ENCODE data around the gene USP1. TPM values are rescaled to one million over a fixed set of nuclear protein-coding genes. Genes with fewer than 3 reads are reported as not detected.

Gene USP1
- total RNA-seq, 2 donors from 2014 or later = 8.2 to 12.5 TPM

GRCh38 chr1:62448221-62448933, 11.5 kb downstream of the USP1 start:
- no peak overlapping the region for H3K4me3 ChIP-seq
- intact Hi-C loops (cut with DNase I) = no loop called here
- H3K4me1 ChIP-seq = no peaks in the 10 kb centered on the region
- no peak for DNase-seq
- TF ChIP-seq, protein P1, sequence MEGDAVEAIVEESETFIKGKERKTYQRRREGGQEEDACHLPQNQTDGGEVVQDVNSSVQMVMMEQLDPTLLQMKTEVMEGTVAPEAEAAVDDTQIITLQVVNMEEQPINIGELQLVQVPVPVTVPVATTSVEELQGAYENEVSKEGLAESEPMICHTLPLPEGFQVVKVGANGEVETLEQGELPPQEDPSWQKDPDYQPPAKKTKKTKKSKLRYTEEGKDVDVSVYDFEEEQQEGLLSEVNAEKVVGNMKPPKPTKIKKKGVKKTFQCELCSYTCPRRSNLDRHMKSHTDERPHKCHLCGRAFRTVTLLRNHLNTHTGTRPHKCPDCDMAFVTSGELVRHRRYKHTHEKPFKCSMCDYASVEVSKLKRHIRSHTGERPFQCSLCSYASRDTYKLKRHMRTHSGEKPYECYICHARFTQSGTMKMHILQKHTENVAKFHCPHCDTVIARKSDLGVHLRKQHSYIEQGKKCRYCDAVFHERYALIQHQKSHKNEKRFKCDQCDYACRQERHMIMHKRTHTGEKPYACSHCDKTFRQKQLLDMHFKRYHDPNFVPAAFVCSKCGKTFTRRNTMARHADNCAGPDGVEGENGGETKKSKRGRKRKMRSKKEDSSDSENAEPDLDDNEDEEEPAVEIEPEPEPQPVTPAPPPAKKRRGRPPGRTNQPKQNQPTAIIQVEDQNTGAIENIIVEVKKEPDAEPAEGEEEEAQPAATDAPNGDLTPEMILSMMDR (IDR thresholded peaks at IDR 0.05) = no peak
- TF ChIP-seq POLR2A (IDR thresholded peaks at IDR 0.05) = no peak
- no peak for ATAC-seq
- no peaks in the 10 kb centered on the region for H3K27me3 ChIP-seq
- WGBS, 2 donors = 88% methylated on average over 3 of the region's 3 CpGs
- no peaks in the 10 kb centered on the region for H3K9me3 ChIP-seq
- H3K36me3 ChIP-seq (replicated peaks in 1 of 2; ENCODE audit: insufficient read depth in 1 of 2, low read depth in 2 of 2) = peaks cover 6 to 17% of the 10 kb centered on the region in 2 donors
- H3K27ac ChIP-seq = no peak overlapping the region

DNA sequence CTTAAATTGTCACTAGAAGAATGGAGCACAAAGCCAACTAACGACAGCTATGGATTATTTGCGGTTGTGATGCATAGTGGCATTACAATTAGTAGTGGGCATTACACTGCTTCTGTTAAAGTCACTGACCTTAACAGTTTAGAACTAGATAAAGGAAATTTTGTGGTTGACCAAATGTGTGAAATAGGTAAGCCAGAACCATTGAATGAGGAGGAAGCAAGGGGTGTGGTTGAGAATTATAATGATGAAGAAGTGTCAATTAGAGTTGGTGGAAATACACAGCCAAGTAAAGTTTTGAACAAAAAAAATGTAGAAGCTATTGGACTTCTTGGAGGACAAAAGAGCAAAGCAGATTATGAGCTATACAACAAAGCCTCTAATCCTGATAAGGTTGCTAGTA, 13.5 kb downstream of the USP1 start:
- ATAC-seq (no peak), DNase-seq (no peak)
- H3K4me1 ChIP-seq = no peaks in the 10 kb centered on the region
- intact Hi-C loops (cut with DNase I) = no loop called here
- no peaks in the 10 kb centered on the region for H3K9me3 ChIP-seq
- TF ChIP-seq, protein P1 (IDR thresholded peaks at IDR 0.05) = no peak
- TF ChIP-seq POLR2A (IDR thresholded peaks at IDR 0.05) = no peak
- no peak overlapping the region for H3K27ac ChIP-seq
- peaks cover 11 to 19% of the 10 kb centered on the region in 2 donors for H3K36me3 ChIP-seq (replicated peaks in 1 of 2; ENCODE audit: insufficient read depth in 1 of 2, low read depth in 2 of 2)
- WGBS, 2 donors = 75 to 83% methylated on average over 2 of the region's 2 CpGs
- H3K4me3 ChIP-seq = no peak overlapping the region
- no peaks in the 10 kb centered on the region for H3K27me3 ChIP-seq

DNA sequence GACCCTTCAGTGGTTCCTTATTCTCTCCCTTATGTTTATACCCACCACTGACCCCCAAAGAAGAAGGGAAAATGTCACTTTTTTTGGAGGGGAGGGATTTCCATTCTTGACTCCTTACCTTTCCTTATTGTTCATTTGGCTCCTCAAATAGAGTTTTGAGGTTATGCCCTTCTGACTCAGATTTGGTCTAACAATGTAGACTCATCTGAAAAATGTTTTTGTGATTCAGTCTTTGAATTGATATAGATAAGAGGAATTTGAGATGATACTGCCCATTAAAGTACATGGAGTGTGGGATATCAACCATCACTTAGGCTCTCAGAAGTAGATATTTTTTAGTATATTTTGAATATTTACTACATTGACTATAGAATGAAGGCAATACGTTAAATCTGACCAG, 16.1 kb downstream of the USP1 start:
- H3K4me3 ChIP-seq = no peak overlapping the region
- no peaks in the 10 kb centered on the region for H3K27me3 ChIP-seq
- no peaks in the 10 kb centered on the region for H3K4me1 ChIP-seq
- intact Hi-C loops (cut with DNase I) = no loop called here
- ATAC-seq = no peak
- no peak for DNase-seq
- WGBS, 2 donors = 88 to 96% methylated on average over 1 of the region's 1 CpG
- no peak overlapping the region for H3K27ac ChIP-seq
- no peak for TF ChIP-seq POLR2A (IDR thresholded peaks at IDR 0.05)
- TF ChIP-seq, protein P1 (IDR thresholded peaks at IDR 0.05) = no peak
- peaks cover 11 to 14% of the 10 kb centered on the region in 2 donors for H3K36me3 ChIP-seq (replicated peaks in 1 of 2; ENCODE audit: insufficient read depth in 1 of 2, low read depth in 2 of 2)
- no peaks in the 10 kb centered on the region for H3K9me3 ChIP-seq

- no peak for TF ChIP-seq POLR2A (IDR thresholded peaks at IDR 0.05)
- TF ChIP-seq, protein P1 (IDR thresholded peaks at IDR 0.05) = no peak
- no peak for ATAC-seq
- Histone ChIP-seq H3K27ac (no peak overlapping the region), H3K4me1 (no peaks in the 10 kb centered on the region), H3K27me3 (no peaks in the 10 kb centered on the region), H3K36me3 (replicated peaks in 1 of 2; ENCODE audit: insufficient read depth in 1 of 2, low read depth in 2 of 2) (peaks cover 2 to 4% of the 10 kb centered on the region in 2 donors), H3K9me3 (no peaks in the 10 kb centered on the region), H3K4me3 (no peak overlapping the region)
- WGBS, 2 donors = 64 to 67% methylated on average over 7 of the region's 7 CpGs
- no peak for DNase-seq
- intact Hi-C loops (cut with DNase I) = no loop called here
Observed at GRCh38 chr1:62457955-62458354, 21.1 kb downstream of the USP1 start.

DNA sequence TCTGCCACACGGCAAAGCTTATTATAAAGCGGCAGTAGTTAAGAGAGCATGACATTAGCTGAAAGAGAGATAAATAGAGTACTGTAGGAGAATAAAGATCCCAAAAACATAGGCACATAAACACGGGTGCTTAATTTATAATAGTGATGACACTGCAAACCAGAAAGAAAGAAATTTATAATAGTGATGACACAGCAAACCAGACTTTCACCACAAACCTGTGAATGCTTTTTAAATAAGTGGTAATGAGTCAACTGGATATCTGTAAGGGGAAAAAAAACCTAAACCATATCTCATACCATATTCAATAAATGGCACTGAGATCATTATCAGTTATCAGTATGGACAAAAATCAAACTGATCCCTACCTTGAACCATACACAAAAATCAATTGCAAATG, 25.5 kb downstream of the USP1 start:
- Histone ChIP-seq H3K4me3 (no peak overlapping the region), H3K36me3 (replicated peaks in 1 of 2; ENCODE audit: insufficient read depth in 1 of 2, low read depth in 2 of 2) (peaks cover 0 to 2% of the 10 kb centered on the region in 2 donors), H3K27me3 (no peaks in the 10 kb centered on the region), H3K4me1 (no peaks in the 10 kb centered on the region), H3K27ac (no peak overlapping the region), H3K9me3 (no peaks in the 10 kb centered on the region)
- DNase-seq (no peak), ATAC-seq (no peak)
- WGBS, 2 donors = 82 to 95% methylated on average over 3 of the region's 3 CpGs
- TF ChIP-seq POLR2A (IDR thresholded peaks at IDR 0.05) = no peak
- TF ChIP-seq, protein P1 (IDR thresholded peaks at IDR 0.05) = no peak
- intact Hi-C loops (cut with DNase I) = no loop called here
